Stimulated activated CD8-positive, alpha-beta memory T cell treated with anti-CD3 and anti-CD28 coated beads, Interleukin-2, amount 100 ng/mL, for 1 hour (primary cell): ENCODE measurements around the gene SCIN.

Experiments
- DNase-seq, 2 donors: peaks; one replicate each; pipeline ENCODE4 v3.0.0-alpha.2; 2020; ENCODE audit warnings: low read depth in 2 of 2

The SCIN gene

DNA sequence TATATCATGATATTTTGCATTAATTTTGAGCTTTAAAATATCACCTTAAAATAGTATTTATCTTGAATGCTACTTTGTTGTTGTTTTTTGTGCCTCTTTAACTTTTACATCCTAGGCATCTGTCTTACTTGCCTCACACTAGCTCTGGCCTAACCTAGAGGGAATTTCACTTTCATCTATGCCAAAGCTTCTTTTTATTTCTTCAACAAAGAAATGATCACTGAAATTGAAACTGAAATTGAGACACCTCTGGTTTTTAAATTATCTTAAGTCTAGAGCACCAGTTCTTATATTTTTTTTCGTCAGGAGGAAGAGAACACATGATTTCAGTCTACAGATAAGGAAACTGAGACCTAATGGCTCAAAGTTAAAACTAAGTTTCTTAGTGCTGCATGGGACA is 3.5 kb upstream of the SCIN start:
- DNase-seq = no peak

GRCh38 chr7:12569673-12570072 is 847 bp upstream of the SCIN start:
- no peak for DNase-seq

GRCh38 chr7:12570168-12570533 is 369 bp upstream of the SCIN start:
- DNase-seq = no peak

GRCh38 chr7:12571691-12572090 is 1.2 kb downstream of the SCIN start:
- DNase-seq = no peak

DNA sequence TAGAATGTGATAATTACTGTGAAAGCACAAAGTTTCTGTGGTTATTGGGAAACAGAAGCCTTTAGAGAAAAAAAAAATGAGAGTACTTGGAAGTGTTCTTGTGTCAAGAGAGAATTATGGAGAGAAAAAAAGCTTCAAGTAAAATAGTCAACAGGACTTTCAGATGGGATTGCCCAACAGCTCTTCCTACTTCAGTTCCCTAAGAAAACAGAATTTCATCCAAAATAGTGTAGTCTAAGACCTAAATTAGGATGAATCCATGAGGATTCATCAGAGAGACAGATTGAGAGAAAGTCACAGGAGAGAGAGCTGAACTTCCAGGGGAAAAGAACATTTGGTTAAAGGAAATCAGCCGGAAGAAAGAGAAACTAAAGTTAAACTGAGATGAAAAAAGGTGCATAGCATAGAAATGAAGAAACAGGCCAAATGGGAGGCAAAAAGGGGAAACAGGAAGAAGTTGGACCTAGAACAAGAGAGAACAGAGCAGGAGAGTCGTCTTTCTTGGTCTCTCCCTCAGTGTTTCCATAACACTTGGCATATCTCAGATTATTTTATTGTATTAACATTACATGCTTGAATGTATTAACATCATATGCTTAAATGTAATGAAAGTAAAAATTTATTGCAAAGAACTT is 2.5 kb downstream of the SCIN start:
- no peak for DNase-seq

DNA sequence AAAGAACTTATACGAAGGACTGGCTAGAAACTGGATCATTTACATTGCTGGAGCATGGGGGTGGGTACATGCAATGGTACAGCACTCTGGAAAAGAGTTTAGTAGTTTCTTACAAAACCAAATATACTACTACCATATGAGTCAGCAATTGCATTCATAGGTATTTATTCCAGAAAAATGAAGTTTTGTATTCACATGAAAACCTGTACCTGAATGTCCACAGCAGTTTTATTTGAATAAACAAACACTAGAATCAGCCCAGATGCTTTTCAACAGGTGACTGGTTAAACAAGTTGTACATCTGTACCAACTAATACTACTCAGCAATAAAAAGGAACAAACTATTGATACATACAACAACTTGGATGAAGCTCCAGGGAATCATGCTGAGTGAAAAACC is 3.4 kb downstream of the SCIN start:
- DNase-seq = no peak

GRCh38 chr7:12578930-12579640 is 8.6 kb downstream of the SCIN start:
- DNase-seq = no peak

GRCh38 chr7:12581897-12582296 is 11.4 kb downstream of the SCIN start:
- no peak for DNase-seq

DNA sequence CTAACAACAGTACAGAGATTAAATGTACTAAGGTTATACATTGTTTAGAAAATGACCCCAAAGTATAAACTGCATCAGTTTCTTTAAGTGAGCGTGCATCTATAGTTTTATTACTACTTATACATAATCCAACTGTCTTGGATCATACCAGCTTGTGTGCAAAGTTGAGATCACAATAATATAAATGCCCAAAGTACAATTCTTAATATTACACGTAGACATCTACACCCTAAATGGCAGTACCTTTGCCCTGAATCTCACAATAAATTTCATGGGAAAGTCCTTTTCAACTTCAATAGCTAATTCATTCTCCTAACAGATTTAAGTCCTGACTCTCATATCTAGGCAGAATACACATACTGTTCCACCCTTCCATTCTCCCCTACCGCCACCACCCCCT is 11.8 kb downstream of the SCIN start:
- no peak for DNase-seq

DNA sequence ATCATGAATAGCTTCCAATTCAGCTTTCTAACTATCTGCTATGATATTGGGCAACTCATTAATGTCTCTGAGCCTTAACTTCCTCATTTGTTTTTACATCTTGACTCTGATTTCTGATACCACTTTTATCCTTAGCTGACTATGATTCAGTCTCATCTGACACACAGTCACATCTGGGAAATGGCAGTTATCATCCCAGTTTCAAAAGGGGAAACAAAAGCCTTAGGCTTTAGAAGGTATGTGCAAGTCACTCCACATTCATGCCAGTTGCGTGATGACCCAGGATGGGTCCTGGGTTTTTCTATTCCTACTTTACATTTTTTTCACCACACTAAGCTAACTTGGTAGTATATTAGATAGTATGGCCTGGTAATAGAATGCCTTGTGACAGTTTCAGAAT is 12.7 kb downstream of the SCIN start:
- DNase-seq = no peak

DNA sequence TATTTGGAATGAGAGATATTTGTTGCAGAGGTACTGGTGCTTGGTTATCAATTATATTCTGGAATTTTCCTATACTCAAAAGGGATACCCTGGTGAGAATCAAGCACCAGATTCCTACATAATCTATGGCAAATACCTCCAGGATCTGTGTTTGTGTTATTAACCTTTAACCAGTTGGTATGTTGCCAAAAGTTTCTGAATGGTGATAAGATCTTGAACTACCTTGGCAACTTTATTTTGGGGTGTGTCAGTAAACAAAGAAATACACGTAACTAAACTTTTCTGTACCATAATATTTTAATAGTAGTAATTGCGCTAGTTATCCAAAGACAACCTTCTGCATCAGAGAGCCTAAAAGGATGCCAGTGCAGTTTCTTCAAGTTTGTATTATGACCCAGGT is 13.4 kb downstream of the SCIN start:
- no peak for DNase-seq

DNA sequence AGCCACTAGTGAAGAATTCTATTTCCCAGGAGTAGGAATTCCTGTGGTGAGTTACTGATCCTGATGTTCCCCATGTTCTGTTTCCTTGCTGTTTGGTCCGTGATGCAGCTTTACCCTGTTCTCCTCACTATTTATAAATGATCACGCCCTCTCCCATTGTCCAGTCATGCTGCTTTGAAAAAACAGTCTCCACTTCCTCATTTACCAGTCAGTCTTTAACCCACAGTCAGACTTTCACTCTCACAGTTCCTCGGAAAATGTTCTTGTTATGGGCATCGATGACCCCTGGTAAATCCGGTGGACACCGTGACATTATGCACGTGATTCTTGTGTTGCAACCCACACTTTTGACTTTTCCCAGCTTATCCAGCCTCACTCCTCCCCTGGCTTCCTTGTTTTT is 14.4 kb downstream of the SCIN start:
- no peak for DNase-seq

- DNase-seq = no peak
Observed at GRCh38 chr7:12586271-12586670, 15.8 kb downstream of the SCIN start.

DNA sequence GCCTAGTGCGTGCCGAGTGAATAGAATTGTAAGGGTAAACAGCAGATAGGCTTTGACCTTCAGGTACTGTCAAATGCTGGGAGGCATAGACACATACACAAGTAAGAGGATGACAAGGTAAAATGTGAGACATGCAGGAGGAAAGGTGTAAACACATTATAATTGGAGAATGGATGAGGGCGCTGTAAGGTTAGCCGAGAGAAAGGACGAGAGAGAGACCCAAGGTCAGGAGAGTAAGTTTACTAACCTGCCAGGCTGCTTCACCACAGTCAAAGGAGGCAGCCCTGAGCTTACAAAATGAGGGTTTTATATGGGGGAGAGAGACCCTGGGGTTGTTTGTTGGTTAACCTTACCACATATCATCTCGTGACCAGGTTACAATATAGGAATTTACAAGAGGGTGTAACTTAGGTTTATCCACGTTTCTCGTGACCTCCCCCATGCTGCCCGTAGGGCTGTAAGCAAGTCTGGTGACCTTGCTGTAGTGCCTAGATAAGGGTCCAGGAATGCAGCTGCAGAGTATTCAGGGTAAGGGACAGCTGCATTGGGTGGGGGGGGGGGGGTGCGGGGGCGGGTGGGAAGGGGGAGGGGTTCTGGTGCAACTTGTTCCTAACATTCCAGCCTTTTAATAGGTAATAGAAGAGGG is 17.9 kb downstream of the SCIN start:
- no peak for DNase-seq

- no peak for DNase-seq
Observed at GRCh38 chr7:12590559-12590958, 20.0 kb downstream of the SCIN start.

DNA sequence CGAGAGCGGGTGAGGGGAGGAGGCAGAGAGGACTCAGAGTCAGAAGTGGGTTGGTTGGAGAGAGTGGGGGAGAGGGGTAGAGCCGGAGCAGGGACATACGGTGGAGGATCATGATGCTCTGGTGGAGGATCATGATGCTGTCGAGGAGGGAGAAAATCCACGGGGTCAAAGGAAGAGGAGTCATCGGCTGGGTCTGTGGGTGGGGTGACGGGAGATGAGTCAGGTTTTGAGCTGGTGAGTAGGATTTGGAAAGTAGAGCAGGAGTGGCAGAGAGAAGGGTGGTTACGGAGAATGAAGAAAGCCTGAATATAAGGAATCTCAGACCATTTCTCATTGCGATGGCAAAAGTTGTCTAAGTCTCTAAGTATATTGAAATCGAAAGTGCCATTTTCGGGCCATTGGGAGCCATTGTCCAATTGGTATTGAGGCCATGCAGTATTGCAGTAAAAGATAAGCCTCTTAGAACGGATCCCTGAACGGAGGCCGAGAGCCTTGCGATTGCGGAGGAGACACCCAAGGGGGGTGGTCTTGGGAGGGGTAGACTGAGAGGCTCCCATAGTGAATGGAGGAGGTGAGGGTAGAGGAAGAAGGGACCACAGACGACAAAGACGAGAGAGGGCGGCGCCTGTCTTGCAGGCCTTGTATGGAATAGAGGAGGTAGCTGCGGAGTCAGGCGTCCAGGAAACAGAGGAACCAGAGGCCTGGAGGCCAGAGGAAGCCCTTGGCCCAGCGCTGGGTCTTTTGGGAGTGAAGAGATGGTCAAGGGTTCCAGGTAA is 23.8 kb downstream of the SCIN start:
- DNase-seq = no peak

- no peak for DNase-seq
Observed at GRCh38 chr7:12595148-12595547, 24.6 kb downstream of the SCIN start.

DNA sequence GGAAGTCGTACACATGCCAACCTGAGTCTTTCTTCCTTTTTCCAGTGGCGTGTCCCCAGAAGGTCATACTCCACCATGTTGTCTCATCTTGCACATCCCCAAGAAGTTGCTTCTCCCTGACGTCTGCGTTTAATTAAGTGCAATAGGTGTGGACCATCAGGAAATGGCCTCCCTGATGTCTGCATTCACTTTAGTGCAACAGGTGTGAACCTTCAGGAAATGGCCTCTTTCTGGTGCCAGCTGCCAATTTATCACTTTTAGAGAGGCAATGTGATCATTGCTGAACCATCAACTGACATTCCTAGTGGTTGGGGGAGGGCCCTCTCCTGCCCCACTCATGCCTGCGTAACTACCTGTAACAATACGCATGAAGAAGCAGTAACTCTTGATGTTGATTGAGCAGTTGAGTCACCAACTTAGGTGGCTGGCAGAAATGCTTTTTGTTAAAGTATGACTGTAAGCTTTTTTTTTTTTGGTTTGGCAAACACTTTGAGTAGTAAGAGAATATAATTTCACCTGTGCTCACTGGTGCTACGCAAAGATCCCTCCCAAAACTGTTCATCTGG is 25.8 kb downstream of the SCIN start:
- DNase-seq = no peak

- no peak for DNase-seq
Observed at GRCh38 chr7:12601302-12601869, 30.9 kb downstream of the SCIN start.

GRCh38 chr7:12607134-12607533 is 36.6 kb downstream of the SCIN start:
- no peak for DNase-seq

DNA sequence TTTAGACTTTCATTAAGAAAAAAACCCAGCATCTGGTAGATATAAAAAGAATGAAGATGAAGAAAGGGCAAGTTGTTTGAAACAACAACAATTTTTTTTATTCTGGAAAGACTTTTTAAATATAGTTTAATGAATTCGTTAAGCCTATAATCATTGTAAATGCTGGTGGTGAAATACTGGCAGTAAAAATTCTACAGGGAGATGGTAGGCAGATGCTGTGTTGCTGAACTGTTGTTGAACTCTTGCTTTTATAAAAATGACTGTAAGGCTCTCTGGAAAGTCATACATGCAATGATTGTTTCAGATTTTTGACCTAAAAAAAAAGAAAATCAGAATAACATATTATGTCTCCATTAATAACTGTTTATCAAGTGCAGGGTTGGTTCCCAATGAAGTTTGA is 39.0 kb downstream of the SCIN start:
- no peak for DNase-seq

GRCh38 chr7:12610899-12611298 is 40.4 kb downstream of the SCIN start:
- DNase-seq = no peak
